ENCODE data around the gene BCL11B. TPM values are rescaled to one million over a fixed set of nuclear protein-coding genes. Genes with fewer than 3 reads are reported as not detected.

BCL11B gene
- total RNA-seq, 4 donors from 2014 or later: under 0.01 to 1.1 (median 0.39) TPM

DNA sequence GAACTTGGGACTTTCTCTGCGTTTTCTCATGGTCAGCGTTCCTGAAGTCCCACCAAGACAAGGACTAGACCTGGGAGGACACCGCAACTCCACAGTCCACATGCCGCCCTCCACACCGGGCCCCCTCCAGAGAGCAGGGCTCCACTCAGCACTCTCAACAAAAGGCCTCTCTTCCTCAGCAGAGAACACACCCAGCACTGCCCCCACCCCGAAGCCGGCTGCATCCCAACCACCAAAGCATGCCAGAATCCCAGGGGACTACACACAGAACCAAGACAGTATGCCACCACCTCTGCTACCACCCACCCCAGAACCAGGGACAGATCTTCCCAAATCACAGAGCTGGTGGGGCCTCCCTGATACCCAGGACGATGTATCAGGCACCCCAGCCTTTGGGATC is 88.3 kb downstream of the BCL11B start:
- TF ChIP-seq EP300 (IDR thresholded peaks at IDR 0.05) (no peak), POLR2AphosphoS5 (IDR thresholded peaks at IDR 0.05) (no peak), POLR2A (IDR thresholded peaks at IDR 0.05) (no peak)
- TF ChIP-seq, protein P1, sequence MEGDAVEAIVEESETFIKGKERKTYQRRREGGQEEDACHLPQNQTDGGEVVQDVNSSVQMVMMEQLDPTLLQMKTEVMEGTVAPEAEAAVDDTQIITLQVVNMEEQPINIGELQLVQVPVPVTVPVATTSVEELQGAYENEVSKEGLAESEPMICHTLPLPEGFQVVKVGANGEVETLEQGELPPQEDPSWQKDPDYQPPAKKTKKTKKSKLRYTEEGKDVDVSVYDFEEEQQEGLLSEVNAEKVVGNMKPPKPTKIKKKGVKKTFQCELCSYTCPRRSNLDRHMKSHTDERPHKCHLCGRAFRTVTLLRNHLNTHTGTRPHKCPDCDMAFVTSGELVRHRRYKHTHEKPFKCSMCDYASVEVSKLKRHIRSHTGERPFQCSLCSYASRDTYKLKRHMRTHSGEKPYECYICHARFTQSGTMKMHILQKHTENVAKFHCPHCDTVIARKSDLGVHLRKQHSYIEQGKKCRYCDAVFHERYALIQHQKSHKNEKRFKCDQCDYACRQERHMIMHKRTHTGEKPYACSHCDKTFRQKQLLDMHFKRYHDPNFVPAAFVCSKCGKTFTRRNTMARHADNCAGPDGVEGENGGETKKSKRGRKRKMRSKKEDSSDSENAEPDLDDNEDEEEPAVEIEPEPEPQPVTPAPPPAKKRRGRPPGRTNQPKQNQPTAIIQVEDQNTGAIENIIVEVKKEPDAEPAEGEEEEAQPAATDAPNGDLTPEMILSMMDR (IDR thresholded peaks at IDR 0.05): no peak
- Histone ChIP-seq H3K4me1 (no peaks in the 10 kb centered on the region), H3K9me3 (no peaks in the 10 kb centered on the region), H3K4me3 (no peak overlapping the region), H3K27me3 (no peaks in the 10 kb centered on the region), H3K36me3 (no peaks in the 10 kb centered on the region), H3K27ac (no peak overlapping the region)
- WGBS, 2 donors (ENCODE audit: low coverage in 1 of 2): 92 to 93% methylated on average over 2 to 5 of the region's 8 CpGs
- ATAC-seq: no peak

- 60 to 87% methylated on average over 1 to 4 of the region's 12 CpGs for WGBS, 2 donors (ENCODE audit: low coverage in 1 of 2)
- Histone ChIP-seq H3K9me3 (no peaks in the 10 kb centered on the region), H3K4me1 (peaks cover 0 to 3% (median 0%) of the 10 kb centered on the region in 3 donors), H3K36me3 (no peaks in the 10 kb centered on the region), H3K27ac (no peak overlapping the region), H3K4me3 (no peak overlapping the region), H3K27me3 (no peaks in the 10 kb centered on the region)
- no peak for TF ChIP-seq POLR2A (IDR thresholded peaks at IDR 0.05)
- no peak for TF ChIP-seq EP300 (IDR thresholded peaks at IDR 0.05)
- no peak for TF ChIP-seq POLR2AphosphoS5 (IDR thresholded peaks at IDR 0.05)
- TF ChIP-seq, protein P1 (IDR thresholded peaks at IDR 0.05): no peak
- ATAC-seq: no peak
Measured at GRCh38 chr14:99183311-99183710, 88.7 kb downstream of the BCL11B start.

DNA sequence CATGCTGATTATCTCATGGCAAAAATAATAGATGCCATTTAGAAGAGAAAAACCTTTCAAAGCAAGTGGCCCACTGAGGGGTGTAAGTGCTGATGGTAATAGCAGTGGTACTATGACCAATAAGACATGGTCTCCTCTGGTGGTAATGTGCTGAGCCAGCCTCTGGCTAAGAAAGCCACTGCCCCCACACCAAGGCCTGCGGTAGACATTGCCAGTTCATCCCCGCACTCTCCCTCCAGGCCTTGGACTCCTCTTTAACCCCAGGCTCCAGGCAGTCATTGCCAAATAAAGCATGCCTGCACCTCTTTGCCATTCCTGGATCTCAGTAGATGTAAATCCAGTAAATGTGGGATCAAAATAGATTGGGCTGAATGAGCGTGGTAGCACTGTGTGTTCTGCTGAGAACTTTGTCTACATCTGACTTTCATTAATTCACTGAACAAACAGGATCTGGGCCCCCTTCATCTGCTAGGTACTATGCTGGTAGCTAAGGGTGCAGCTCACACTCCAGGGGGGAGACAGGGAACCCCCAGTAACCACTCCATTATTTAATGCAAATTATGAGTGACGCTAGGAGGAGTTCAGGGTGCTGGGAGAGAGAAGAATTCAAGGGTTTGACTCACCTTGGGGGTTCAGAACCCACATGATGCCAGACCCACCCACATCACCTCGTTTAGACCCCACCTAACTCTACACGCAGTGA is 89.3 kb downstream of the BCL11B start:
- ATAC-seq: no peak
- Histone ChIP-seq H3K27me3 (no peaks in the 10 kb centered on the region), H3K27ac (no peak overlapping the region), H3K36me3 (no peaks in the 10 kb centered on the region), H3K9me3 (no peaks in the 10 kb centered on the region), H3K4me3 (no peak overlapping the region), H3K4me1 (peaks cover 0 to 7% (median 0%) of the 10 kb centered on the region in 3 donors)
- no peak for TF ChIP-seq POLR2A (IDR thresholded peaks at IDR 0.05)
- 88 to 93% methylated on average over 5 to 6 of the region's 6 CpGs for WGBS, 2 donors (ENCODE audit: low coverage in 1 of 2)

- Histone ChIP-seq H3K36me3 (no peaks in the 10 kb centered on the region), H3K4me1 (peaks cover 0 to 7% (median 0%) of the 10 kb centered on the region in 3 donors), H3K27ac (no peak overlapping the region), H3K4me3 (no peak overlapping the region), H3K27me3 (no peaks in the 10 kb centered on the region), H3K9me3 (no peaks in the 10 kb centered on the region)
- 84 to 92% methylated on average over 8 to 16 of the region's 17 CpGs for WGBS, 2 donors (ENCODE audit: low coverage in 1 of 2)
- ATAC-seq: no peak
- TF ChIP-seq POLR2A (IDR thresholded peaks at IDR 0.05) (no peak), POLR2AphosphoS5 (IDR thresholded peaks at IDR 0.05) (no peak), EP300 (IDR thresholded peaks at IDR 0.05) (no peak)
- TF ChIP-seq, protein P1 (IDR thresholded peaks at IDR 0.05): no peak
Measured at GRCh38 chr14:99181804-99182520, 90.0 kb downstream of the BCL11B start.

- WGBS, 2 donors (ENCODE audit: low coverage in 1 of 2): no CpG with 5 or more reads among the region's 11 CpGs
- no peak for ATAC-seq
- no peaks in the 10 kb centered on the region for H3K36me3 ChIP-seq
- no peaks in the 10 kb centered on the region for H3K9me3 ChIP-seq
- no peak overlapping the region for H3K4me3 ChIP-seq
- H3K27ac ChIP-seq: no peak overlapping the region
- H3K27me3 ChIP-seq: no peaks in the 10 kb centered on the region
- TF ChIP-seq, protein P1 (IDR thresholded peaks at IDR 0.05): no peak
- TF ChIP-seq POLR2A (IDR thresholded peaks at IDR 0.05): no peak
- TF ChIP-seq EP300 (IDR thresholded peaks at IDR 0.05): no peak
- TF ChIP-seq POLR2AphosphoS5 (IDR thresholded peaks at IDR 0.05): no peak
- peaks cover 0 to 7% (median 0%) of the 10 kb centered on the region in 3 donors for H3K4me1 ChIP-seq
Measured at GRCh38 chr14:99181241-99181640, 90.8 kb downstream of the BCL11B start.

Data from gastroesophageal sphincter (tissue), 4 donors.